H1 (cell line): ENCODE measurements around the gene BBC3. TPM values are rescaled to one million over a fixed set of nuclear protein-coding genes. Genes with fewer than 3 reads are reported as not detected.

Source experiments
- E2F6 ChIP-seq: IDR thresholded peaks from 2 replicates; pipeline ENCODE4 v1.6.1; 2012; ENCODE audit warnings: inconsistent platforms
- YY1 ChIP-seq: IDR thresholded peaks from 2 replicates; pipeline ENCODE4 v1.6.1; 2011; ENCODE audit warnings: low read depth, mild to moderate bottlenecking, low read length
- polyA plus RNA-seq, 7 experiments: library from polyadenylated mRNA; depleted of rRNA in 3 of 7; stranded (reverse) in 5 of 7; unstranded in 2 of 7; fragments of >200 nt in 5 of 7; fragments of 200-250 nt in 2 of 7; gene quantifications; 1 replicate in 5 of 7; 2 replicates in 1 of 7; 4 replicates in 1 of 7; pipeline versions ENCODE4 v1.2.1 to v1.2.3, GENCODE V29; 2011 to 2013; ENCODE audit warnings: missing spikeins in 2 of 7, mixed read lengths in 2 of 7
- total RNA-seq: library from RNA; stranded (reverse); fragmentation: NEBNext Ultra II Directional; extraction: Animal tissue kit (Norgen Biotek cat#: 25700); gene quantifications from 2 replicates; pipeline ENCODE4 v1.2.1, GENCODE V29; 2021

The BBC3 gene
- total and polyA plus RNA-seq, 2 of the 8 experiments (the other 6 are each of a cell fraction or from before 2014, with no cell fraction given), result 13.2 to 21.6 TPM

GRCh38 chr19:47186446-47187334 is 44.3 kb downstream of the BBC3 start (continued):
- TF ChIP-seq E2F6, result no peak
- TF ChIP-seq YY1, result no peak
